ENCODE measurements around the gene PDE8B. TPM values are rescaled to one million over a fixed set of nuclear protein-coding genes. Genes with fewer than 3 reads are reported as not detected.

PDE8B gene
- total RNA-seq, 1 experiment from 2014 or later: 0.86 TPM

GRCh38 chr5:77337686-77338085 is 127.2 kb downstream of the PDE8B start:
- H3K4me3 ChIP-seq (ENCODE audit: low read depth, low read length): no peak overlapping the region
- POLR2A ChIA-PET: no interaction called here
- BruUV-seq (replicated peaks): no TSS peak
- no peaks in the 10 kb centered on the region for H3K9me3 ChIP-seq
- no peaks in the 10 kb centered on the region for H3K4me1 ChIP-seq
- Mint-ChIP-seq H3K9me3 (ENCODE audit: unreplicated experiment) (no peaks in the 10 kb centered on the region), H3K27ac (ENCODE audit: unreplicated experiment) (no peak overlapping the region), H3K27me3 (ENCODE audit: insufficient read depth, unreplicated experiment) (no peaks in the 10 kb centered on the region), H3K4me3 (ENCODE audit: unreplicated experiment) (no peak overlapping the region), H3K36me3 (ENCODE audit: insufficient read depth, unreplicated experiment) (no peaks in the 10 kb centered on the region), H3K4me1 (ENCODE audit: low read depth, unreplicated experiment) (no peaks in the 10 kb centered on the region)
- intact Hi-C loops (cut with micrococcal nuclease; ENCODE audit: unreplicated experiment): loop anchor here (10.0 kb wide), 1 partner anchor 193 kb away; no protein-coding TSS in a partner anchor
- TF ChIP-seq, protein P1, sequence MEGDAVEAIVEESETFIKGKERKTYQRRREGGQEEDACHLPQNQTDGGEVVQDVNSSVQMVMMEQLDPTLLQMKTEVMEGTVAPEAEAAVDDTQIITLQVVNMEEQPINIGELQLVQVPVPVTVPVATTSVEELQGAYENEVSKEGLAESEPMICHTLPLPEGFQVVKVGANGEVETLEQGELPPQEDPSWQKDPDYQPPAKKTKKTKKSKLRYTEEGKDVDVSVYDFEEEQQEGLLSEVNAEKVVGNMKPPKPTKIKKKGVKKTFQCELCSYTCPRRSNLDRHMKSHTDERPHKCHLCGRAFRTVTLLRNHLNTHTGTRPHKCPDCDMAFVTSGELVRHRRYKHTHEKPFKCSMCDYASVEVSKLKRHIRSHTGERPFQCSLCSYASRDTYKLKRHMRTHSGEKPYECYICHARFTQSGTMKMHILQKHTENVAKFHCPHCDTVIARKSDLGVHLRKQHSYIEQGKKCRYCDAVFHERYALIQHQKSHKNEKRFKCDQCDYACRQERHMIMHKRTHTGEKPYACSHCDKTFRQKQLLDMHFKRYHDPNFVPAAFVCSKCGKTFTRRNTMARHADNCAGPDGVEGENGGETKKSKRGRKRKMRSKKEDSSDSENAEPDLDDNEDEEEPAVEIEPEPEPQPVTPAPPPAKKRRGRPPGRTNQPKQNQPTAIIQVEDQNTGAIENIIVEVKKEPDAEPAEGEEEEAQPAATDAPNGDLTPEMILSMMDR (IDR thresholded peaks at IDR 0.05; ENCODE audit: insufficient read depth in 1 of 2, low read depth in 1 of 2, low read length in 1 of 2, severe bottlenecking in 1 of 2, unreplicated experiment in 1 of 2): no peak
- no peak for DNase-seq
- CTCF ChIA-PET: no interaction called here
- no peaks in the 10 kb centered on the region for H3K36me3 ChIP-seq (ENCODE audit: control insufficient read depth, insufficient read depth, low read length)
- no peaks in the 10 kb centered on the region for H3K27me3 ChIP-seq (replicated peaks; ENCODE audit: control insufficient read depth, insufficient read depth, low read length)

DNA sequence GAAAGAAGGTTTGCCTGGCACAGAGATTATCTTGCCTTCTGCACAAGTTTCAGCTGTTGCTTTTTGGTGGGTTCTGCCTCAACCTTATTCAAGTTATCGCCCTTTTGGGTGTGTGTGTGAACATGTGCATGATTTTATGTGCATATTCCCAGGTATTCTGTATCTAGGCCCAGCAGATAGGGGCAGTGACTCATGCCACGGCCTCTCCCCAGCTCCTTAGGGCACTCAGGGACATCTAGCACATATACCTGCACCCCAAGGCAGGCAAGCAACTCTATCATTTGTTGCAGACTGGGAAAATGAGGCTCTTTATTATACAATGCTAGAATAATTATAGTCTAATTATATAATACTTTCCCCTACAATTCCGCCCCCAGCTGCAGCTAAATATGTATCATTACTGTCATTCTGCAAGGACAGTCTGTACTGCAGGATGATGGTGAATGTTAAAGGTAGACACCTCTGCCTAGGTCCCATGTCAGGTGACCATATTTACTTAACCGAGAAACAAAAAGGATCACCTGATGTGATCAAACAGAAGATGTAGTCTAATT is 128.9 kb downstream of the PDE8B start:
- H3K4me3 Mint-ChIP-seq (ENCODE audit: unreplicated experiment): no peak overlapping the region
- H3K9me3 ChIP-seq: no peaks in the 10 kb centered on the region
- H3K4me1 ChIP-seq: no peaks in the 10 kb centered on the region
- no peaks in the 10 kb centered on the region for H3K27me3 Mint-ChIP-seq (ENCODE audit: insufficient read depth, unreplicated experiment)
- H3K9me3 Mint-ChIP-seq (ENCODE audit: unreplicated experiment): no peaks in the 10 kb centered on the region
- BruUV-seq (replicated peaks): no TSS peak
- intact Hi-C loops (cut with micrococcal nuclease; ENCODE audit: unreplicated experiment): loop anchor here (10.0 kb wide), 1 partner anchor 195 kb away; no protein-coding TSS in a partner anchor
- H3K36me3 Mint-ChIP-seq (ENCODE audit: insufficient read depth, unreplicated experiment): no peaks in the 10 kb centered on the region
- DNase-seq: no peak
- H3K27ac Mint-ChIP-seq (ENCODE audit: unreplicated experiment): no peak overlapping the region
- no peaks in the 10 kb centered on the region for H3K27me3 ChIP-seq (replicated peaks; ENCODE audit: control insufficient read depth, insufficient read depth, low read length)
- ChIA-PET CTCF (no interaction called here), POLR2A (no interaction called here)
- H3K4me3 ChIP-seq (ENCODE audit: low read depth, low read length): no peak overlapping the region
- no peaks in the 10 kb centered on the region for H3K4me1 Mint-ChIP-seq (ENCODE audit: low read depth, unreplicated experiment)
- H3K36me3 ChIP-seq (ENCODE audit: control insufficient read depth, insufficient read depth, low read length): no peaks in the 10 kb centered on the region
- TF ChIP-seq, protein P1 (IDR thresholded peaks at IDR 0.05; ENCODE audit: insufficient read depth in 1 of 2, low read depth in 1 of 2, low read length in 1 of 2, severe bottlenecking in 1 of 2, unreplicated experiment in 1 of 2): no peak

- BruUV-seq (replicated peaks): no TSS peak
- H3K27ac Mint-ChIP-seq (ENCODE audit: unreplicated experiment): no peak overlapping the region
- CTCF ChIA-PET: interaction anchor here (0.6 kb wide), 1 partner anchor 335 kb away, joined by 3 read pairs; no protein-coding TSS in a partner anchor
Measured at GRCh38 chr5:77343165-77343564, 132.7 kb downstream of the PDE8B start.

More at GRCh38 chr5:77343165-77343564, 132.7 kb downstream of the PDE8B start:
- intact Hi-C loops (cut with micrococcal nuclease; ENCODE audit: unreplicated experiment): no loop called here
- Mint-ChIP-seq H3K27me3 (ENCODE audit: insufficient read depth, unreplicated experiment) (no peaks in the 10 kb centered on the region), H3K9me3 (ENCODE audit: unreplicated experiment) (no peaks in the 10 kb centered on the region), H3K36me3 (ENCODE audit: insufficient read depth, unreplicated experiment) (no peaks in the 10 kb centered on the region), H3K4me1 (ENCODE audit: low read depth, unreplicated experiment) (no peaks in the 10 kb centered on the region), H3K4me3 (ENCODE audit: unreplicated experiment) (no peak overlapping the region)
- H3K36me3 ChIP-seq (ENCODE audit: control insufficient read depth, insufficient read depth, low read length): no peaks in the 10 kb centered on the region
- POLR2A ChIA-PET: no interaction called here
- H3K4me1 ChIP-seq: no peaks in the 10 kb centered on the region; the same call in 1 of the 2 replicates
- no peaks in the 10 kb centered on the region for H3K27me3 ChIP-seq (replicated peaks; ENCODE audit: control insufficient read depth, insufficient read depth, low read length)
- TF ChIP-seq, protein P1 (IDR thresholded peaks at IDR 0.05; ENCODE audit: insufficient read depth in 1 of 2, low read depth in 1 of 2, low read length in 1 of 2, severe bottlenecking in 1 of 2, unreplicated experiment in 1 of 2): no peak
- no peak overlapping the region for H3K4me3 ChIP-seq (ENCODE audit: low read depth, low read length)
- no peaks in the 10 kb centered on the region for H3K9me3 ChIP-seq
- no peak for DNase-seq

All from Caco-2 (cell line).